ENCODE measurements around the gene MAG.

Gene MAG

GRCh38 chr19:35348911-35349611 is 57.1 kb downstream of the MAG start:
- TF ChIP-seq, protein P1, sequence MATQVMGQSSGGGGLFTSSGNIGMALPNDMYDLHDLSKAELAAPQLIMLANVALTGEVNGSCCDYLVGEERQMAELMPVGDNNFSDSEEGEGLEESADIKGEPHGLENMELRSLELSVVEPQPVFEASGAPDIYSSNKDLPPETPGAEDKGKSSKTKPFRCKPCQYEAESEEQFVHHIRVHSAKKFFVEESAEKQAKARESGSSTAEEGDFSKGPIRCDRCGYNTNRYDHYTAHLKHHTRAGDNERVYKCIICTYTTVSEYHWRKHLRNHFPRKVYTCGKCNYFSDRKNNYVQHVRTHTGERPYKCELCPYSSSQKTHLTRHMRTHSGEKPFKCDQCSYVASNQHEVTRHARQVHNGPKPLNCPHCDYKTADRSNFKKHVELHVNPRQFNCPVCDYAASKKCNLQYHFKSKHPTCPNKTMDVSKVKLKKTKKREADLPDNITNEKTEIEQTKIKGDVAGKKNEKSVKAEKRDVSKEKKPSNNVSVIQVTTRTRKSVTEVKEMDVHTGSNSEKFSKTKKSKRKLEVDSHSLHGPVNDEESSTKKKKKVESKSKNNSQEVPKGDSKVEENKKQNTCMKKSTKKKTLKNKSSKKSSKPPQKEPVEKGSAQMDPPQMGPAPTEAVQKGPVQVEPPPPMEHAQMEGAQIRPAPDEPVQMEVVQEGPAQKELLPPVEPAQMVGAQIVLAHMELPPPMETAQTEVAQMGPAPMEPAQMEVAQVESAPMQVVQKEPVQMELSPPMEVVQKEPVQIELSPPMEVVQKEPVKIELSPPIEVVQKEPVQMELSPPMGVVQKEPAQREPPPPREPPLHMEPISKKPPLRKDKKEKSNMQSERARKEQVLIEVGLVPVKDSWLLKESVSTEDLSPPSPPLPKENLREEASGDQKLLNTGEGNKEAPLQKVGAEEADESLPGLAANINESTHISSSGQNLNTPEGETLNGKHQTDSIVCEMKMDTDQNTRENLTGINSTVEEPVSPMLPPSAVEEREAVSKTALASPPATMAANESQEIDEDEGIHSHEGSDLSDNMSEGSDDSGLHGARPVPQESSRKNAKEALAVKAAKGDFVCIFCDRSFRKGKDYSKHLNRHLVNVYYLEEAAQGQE (IDR thresholded peaks at IDR 0.05; ENCODE audit: insufficient read depth in 1 of 2, low read depth in 2 of 2, low read length in 2 of 2) = no peak
- no peak for TF ChIP-seq TAF1 (IDR thresholded peaks at IDR 0.05; ENCODE audit: borderline replicate concordance, insufficient read depth, low read length)
- TF ChIP-seq FOXP2 (optimal IDR thresholded peaks at IDR 0.05; ENCODE audit: borderline replicate concordance, extremely low read depth, extremely low read length, insufficient read depth) = no peak

GRCh38 chr19:35349614-35350521 is 57.9 kb downstream of the MAG start:
- TF ChIP-seq, protein P1 (IDR thresholded peaks at IDR 0.05; ENCODE audit: insufficient read depth in 1 of 2, low read depth in 2 of 2, low read length in 2 of 2) = no peak
- no peak for TF ChIP-seq FOXP2 (optimal IDR thresholded peaks at IDR 0.05; ENCODE audit: borderline replicate concordance, extremely low read depth, extremely low read length, insufficient read depth)
- no peak for TF ChIP-seq TAF1 (IDR thresholded peaks at IDR 0.05; ENCODE audit: borderline replicate concordance, insufficient read depth, low read length)
- no peak for TF ChIP-seq POLR2AphosphoS5 (IDR thresholded peaks at IDR 0.05; ENCODE audit: low read depth, low read length)
- TF ChIP-seq SIN3A (IDR thresholded peaks at IDR 0.05; ENCODE audit: borderline replicate concordance, insufficient read depth, low read length) = no peak

- TF ChIP-seq POLR2AphosphoS5 (IDR thresholded peaks at IDR 0.05; ENCODE audit: low read depth, low read length) = no peak
Observed at GRCh38 chr19:35350591-35350990, 58.6 kb downstream of the MAG start.

DNA sequence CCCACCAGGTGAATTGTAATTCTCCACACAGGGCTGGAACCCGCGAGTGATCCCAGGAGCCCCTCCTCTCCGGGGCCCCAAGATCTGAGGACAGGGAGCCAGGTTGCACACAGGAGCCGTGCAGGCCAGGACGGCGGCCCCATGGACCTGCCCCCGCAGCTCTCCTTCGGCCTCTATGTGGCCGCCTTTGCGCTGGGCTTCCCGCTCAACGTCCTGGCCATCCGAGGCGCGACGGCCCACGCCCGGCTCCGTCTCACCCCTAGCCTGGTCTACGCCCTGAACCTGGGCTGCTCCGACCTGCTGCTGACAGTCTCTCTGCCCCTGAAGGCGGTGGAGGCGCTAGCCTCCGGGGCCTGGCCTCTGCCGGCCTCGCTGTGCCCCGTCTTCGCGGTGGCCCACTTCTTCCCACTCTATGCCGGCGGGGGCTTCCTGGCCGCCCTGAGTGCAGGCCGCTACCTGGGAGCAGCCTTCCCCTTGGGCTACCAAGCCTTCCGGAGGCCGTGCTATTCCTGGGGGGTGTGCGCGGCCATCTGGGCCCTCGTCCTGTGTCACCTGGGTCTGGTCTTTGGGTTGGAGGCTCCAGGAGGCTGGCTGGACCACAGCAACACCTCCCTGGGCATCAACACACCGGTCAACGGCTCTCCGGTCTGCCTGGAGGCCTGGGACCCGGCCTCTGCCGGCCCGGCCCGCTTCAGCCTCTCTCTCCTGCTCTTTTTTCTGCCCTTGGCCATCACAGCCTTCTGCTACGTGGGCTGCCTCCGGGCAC is 59.6 kb downstream of the MAG start:
- TF ChIP-seq FOXP2 (optimal IDR thresholded peaks at IDR 0.05; ENCODE audit: borderline replicate concordance, extremely low read depth, extremely low read length, insufficient read depth) = no peak
- TF ChIP-seq SIN3A (IDR thresholded peaks at IDR 0.05; ENCODE audit: borderline replicate concordance, insufficient read depth, low read length) = no peak
- TF ChIP-seq, protein P1 (IDR thresholded peaks at IDR 0.05; ENCODE audit: insufficient read depth in 1 of 2, low read depth in 2 of 2, low read length in 2 of 2) = no peak
- TF ChIP-seq TAF1 (IDR thresholded peaks at IDR 0.05; ENCODE audit: borderline replicate concordance, insufficient read depth, low read length) = no peak
- TF ChIP-seq POLR2AphosphoS5 (IDR thresholded peaks at IDR 0.05; ENCODE audit: low read depth, low read length) = no peak

DNA sequence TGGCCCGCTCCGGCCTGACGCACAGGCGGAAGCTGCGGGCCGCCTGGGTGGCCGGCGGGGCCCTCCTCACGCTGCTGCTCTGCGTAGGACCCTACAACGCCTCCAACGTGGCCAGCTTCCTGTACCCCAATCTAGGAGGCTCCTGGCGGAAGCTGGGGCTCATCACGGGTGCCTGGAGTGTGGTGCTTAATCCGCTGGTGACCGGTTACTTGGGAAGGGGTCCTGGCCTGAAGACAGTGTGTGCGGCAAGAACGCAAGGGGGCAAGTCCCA is 60.2 kb downstream of the MAG start:
- no peak for TF ChIP-seq TAF1 (IDR thresholded peaks at IDR 0.05; ENCODE audit: borderline replicate concordance, insufficient read depth, low read length)
- no peak for TF ChIP-seq FOXP2 (optimal IDR thresholded peaks at IDR 0.05; ENCODE audit: borderline replicate concordance, extremely low read depth, extremely low read length, insufficient read depth)
- no peak for TF ChIP-seq SIN3A (IDR thresholded peaks at IDR 0.05; ENCODE audit: borderline replicate concordance, insufficient read depth, low read length)
- no peak for TF ChIP-seq POLR2AphosphoS5 (IDR thresholded peaks at IDR 0.05; ENCODE audit: low read depth, low read length)
- TF ChIP-seq, protein P1 (IDR thresholded peaks at IDR 0.05; ENCODE audit: insufficient read depth in 1 of 2, low read depth in 2 of 2, low read length in 2 of 2) = no peak

Data from PFSK-1 (cell line).